SU-DHL-6 (cell line): ENCODE measurements around the gene L2HGDH.

Experiments
- H2AFZ ChIP-seq: fragments of 200-600 bp; sonication (generic); 2 replicates; pipeline ENCODE4 v1.6.1; 2014; ENCODE audit warnings: low read depth, mild to moderate bottlenecking, moderate library complexity, mixed read lengths, antibody characterized with exemption, low read length; ENCODE audit not compliant: severe bottlenecking
- H3F3A ChIP-seq: fragments of 200-600 bp; shearing (Covaris generic); 2 replicates; pipeline ENCODE4 v1.6.0; 2016; ENCODE audit warnings: antibody characterized with exemption, mild to moderate bottlenecking; ENCODE audit not compliant: insufficient read depth
- H3K27ac ChIP-seq: fragments of 200-600 bp; sonication (generic); 2 replicates; pipeline ENCODE4 v1.5.1; 2016; ENCODE audit warnings: low read depth, mild to moderate bottlenecking, low read length, moderate library complexity, mixed read lengths
- H3K27me3 ChIP-seq: fragments of 200-600 bp; sonication (generic), shearing (Covaris generic); 2 replicates; pipeline ENCODE4 v1.6.0; 2014; ENCODE audit warnings: mild to moderate bottlenecking, low read length
- H3K36me3 ChIP-seq: fragments of 200-600 bp; sonication (generic); 2 replicates; pipeline ENCODE4 v1.6.1; 2014; ENCODE audit warnings: mild to moderate bottlenecking, low read length, mixed read lengths
- H3K4me2 ChIP-seq: fragments of 300-600, 200-600 bp; shearing (Covaris generic), sonication (generic); 2 replicates; pipeline ENCODE4 v1.6.0; 2014; ENCODE audit warnings: low read length, low read depth, mild to moderate bottlenecking; ENCODE audit not compliant: poor library complexity, severe bottlenecking
- H3K4me3 ChIP-seq: fragments of 200-600 bp; sonication (generic); 2 replicates; pipeline ENCODE4 v1.5.1; 2014; ENCODE audit warnings: antibody characterized with exemption, low read length, mild to moderate bottlenecking, mixed read lengths; ENCODE audit not compliant: insufficient read depth, poor library complexity, severe bottlenecking
- H3K79me2 ChIP-seq: fragments of 200-600 bp; sonication (generic); 2 replicates; pipeline ENCODE4 v1.6.1; 2014; ENCODE audit warnings: mild to moderate bottlenecking, low read length, moderate library complexity; ENCODE audit not compliant: insufficient read depth
- H3K9ac ChIP-seq: fragments of 200-600 bp; sonication (generic); 2 replicates; pipeline ENCODE4 v1.7.0; 2014; ENCODE audit warnings: mild to moderate bottlenecking, low read length
- H3K9me2 ChIP-seq: fragments of 200-600 bp; sonication (generic); replicated peaks from 2 replicates; pipeline ENCODE4 v1.6.1; 2014; ENCODE audit warnings: low read length; ENCODE audit not compliant: insufficient read depth
- H3K9me3 ChIP-seq: fragments of 200-600 bp; sonication (generic); 2 replicates; pipeline ENCODE4 v1.6.1; 2014; ENCODE audit warnings: low read length, mixed read lengths; ENCODE audit not compliant: insufficient read depth
- H4K20me1 ChIP-seq: fragments of 200-600 bp; sonication (generic); 2 replicates; pipeline ENCODE4 v1.6.1; 2014; ENCODE audit warnings: low read depth, mild to moderate bottlenecking, antibody characterized with exemption, low read length, moderate library complexity, mixed read lengths
- EZH2phosphoT487 ChIP-seq: fragments of 200-600 bp; sonication (generic), shearing (Covaris generic); conservative IDR thresholded peaks from 2 replicates; pipeline ENCODE4 v1.6.1; 2018; ENCODE audit warnings: mild to moderate bottlenecking, antibody characterized with exemption, low read length, moderate library complexity, mixed read lengths
- TF ChIP-seq, protein P1 (sequence below): fragments of 200-600 bp; sonication (generic); IDR thresholded peaks from one replicate; pipeline ENCODE4 v1.5.1; 2017; ENCODE audit warnings: antibody characterized with exemption, mild to moderate bottlenecking, low read length, moderate library complexity; ENCODE audit not compliant: insufficient read depth, poor library complexity, severe bottlenecking

L2HGDH gene

DNA sequence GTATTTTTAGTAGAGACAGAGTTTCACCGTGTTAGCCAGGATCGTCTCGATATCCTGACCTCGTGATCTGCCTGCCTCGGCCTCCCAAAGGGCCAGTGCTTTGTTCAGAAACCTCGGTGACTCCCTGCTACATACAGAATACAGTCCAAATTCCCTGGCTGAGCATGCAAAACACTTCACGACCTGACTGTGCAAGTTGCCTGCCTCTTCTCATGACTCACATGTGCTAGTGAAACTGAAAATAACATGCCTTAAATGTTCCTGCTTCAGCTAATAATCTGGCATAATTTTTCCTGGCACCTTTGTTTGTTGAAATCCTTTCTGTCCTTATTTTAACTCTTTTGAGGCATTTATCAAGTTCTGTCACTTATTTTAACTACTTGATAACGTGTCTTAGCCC lies 8.3 kb upstream of the L2HGDH start:
- Histone ChIP-seq H3K27me3 (no peaks in the 10 kb centered on the region), H4K20me1 (no peaks in the 10 kb centered on the region), H3K27ac (no peak overlapping the region), H3K4me2 (peak overlapping the region; percentile 72), H3K9me3 (no peaks in the 10 kb centered on the region), H3K9me2 (no peaks in the 10 kb centered on the region), H3F3A (peaks cover 9% of the 10 kb centered on the region), H3K79me2 (peaks cover 39% of the 10 kb centered on the region), H3K9ac (peak overlapping the region; percentile 50), H3K4me3 (no peak overlapping the region), H2AFZ (no peak overlapping the region), H3K36me3 (peaks cover 6% of the 10 kb centered on the region; the same call in 1 of the 2 replicates)
- TF ChIP-seq, protein P1, sequence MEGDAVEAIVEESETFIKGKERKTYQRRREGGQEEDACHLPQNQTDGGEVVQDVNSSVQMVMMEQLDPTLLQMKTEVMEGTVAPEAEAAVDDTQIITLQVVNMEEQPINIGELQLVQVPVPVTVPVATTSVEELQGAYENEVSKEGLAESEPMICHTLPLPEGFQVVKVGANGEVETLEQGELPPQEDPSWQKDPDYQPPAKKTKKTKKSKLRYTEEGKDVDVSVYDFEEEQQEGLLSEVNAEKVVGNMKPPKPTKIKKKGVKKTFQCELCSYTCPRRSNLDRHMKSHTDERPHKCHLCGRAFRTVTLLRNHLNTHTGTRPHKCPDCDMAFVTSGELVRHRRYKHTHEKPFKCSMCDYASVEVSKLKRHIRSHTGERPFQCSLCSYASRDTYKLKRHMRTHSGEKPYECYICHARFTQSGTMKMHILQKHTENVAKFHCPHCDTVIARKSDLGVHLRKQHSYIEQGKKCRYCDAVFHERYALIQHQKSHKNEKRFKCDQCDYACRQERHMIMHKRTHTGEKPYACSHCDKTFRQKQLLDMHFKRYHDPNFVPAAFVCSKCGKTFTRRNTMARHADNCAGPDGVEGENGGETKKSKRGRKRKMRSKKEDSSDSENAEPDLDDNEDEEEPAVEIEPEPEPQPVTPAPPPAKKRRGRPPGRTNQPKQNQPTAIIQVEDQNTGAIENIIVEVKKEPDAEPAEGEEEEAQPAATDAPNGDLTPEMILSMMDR, result no peak
- TF ChIP-seq EZH2phosphoT487, result no peak

DNA sequence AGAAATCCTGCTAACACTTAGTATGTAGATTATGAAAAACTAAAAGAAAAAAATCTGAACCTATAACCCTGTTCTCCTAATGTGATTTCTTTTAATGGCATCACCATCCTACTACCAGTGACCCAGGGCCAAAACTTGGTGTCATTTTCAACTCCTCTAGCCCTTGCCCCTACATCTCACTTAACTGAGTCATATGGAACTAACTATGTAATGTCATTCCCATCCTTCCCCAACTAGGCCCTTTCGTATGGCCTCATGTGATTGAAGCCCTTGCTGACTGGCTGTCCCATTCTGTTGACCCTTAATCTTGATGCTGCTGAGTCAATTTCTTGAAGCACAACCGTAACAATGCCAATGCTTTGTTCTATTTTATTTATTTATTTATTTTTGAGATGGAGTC lies 7.7 kb upstream of the L2HGDH start:
- Histone ChIP-seq H3K4me2 (no peak overlapping the region), H3F3A (peaks cover 9% of the 10 kb centered on the region), H3K36me3 (0 out of 2 replicates have a peak, but pooled peaks cover 4% of the 10 kb centered on the region), H3K9ac (no peak overlapping the region), H3K27ac (no peak overlapping the region), H3K9me3 (no peaks in the 10 kb centered on the region), H3K4me3 (no peak overlapping the region), H3K9me2 (no peaks in the 10 kb centered on the region), H4K20me1 (no peaks in the 10 kb centered on the region), H3K79me2 (peaks cover 39% of the 10 kb centered on the region), H3K27me3 (no peaks in the 10 kb centered on the region), H2AFZ (no peak overlapping the region)
- TF ChIP-seq, protein P1, result no peak
- TF ChIP-seq EZH2phosphoT487, result no peak

DNA sequence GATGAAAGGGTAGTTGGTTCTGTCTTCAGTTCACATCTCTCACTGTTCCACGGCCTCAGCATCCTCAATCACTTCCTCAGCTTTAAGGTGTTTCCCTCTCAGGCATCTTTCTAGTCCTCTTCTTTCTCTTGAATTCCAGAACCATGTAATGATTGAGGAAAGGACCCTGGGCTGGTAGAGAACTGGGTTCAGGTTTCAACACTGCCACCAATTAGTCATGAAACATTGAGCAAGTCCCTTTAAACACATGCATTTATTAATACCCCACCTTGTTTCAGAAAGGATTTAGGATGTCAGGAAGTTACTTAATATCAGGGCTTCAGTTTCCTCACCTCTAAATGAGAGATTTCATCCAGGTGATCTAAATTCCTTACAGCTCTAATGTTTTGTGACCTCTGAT lies 7.3 kb upstream of the L2HGDH start:
- Histone ChIP-seq H3K36me3 (peaks cover 8% of the 10 kb centered on the region), H3K4me2 (no peak overlapping the region)
- TF ChIP-seq, protein P1, result no peak
- TF ChIP-seq EZH2phosphoT487, result no peak

More for the DNA sequence above, 7.3 kb upstream of the L2HGDH start:
- no peak overlapping the region for H3K4me3 ChIP-seq
- no peaks in the 10 kb centered on the region for H3K9me2 ChIP-seq
- H3K27ac ChIP-seq, result no peak overlapping the region
- peaks cover under 1% of the 10 kb centered on the region; the same call in 1 of the 2 replicates for H3K9me3 ChIP-seq
- H3F3A ChIP-seq, result peaks cover 9% of the 10 kb centered on the region
- H2AFZ ChIP-seq, result no peak overlapping the region
- peaks cover 43% of the 10 kb centered on the region for H3K79me2 ChIP-seq
- H3K9ac ChIP-seq, result no peak overlapping the region; the same call in 1 of the 2 replicates
- H4K20me1 ChIP-seq, result no peaks in the 10 kb centered on the region
- H3K27me3 ChIP-seq, result no peaks in the 10 kb centered on the region
